Spleen (tissue), 7 donors: ENCODE data around the gene HRH1.

ENCODE experiments used
- CTCF ChIP-seq, 11 experiments: fragments of 200-600 bp in 7 of 11; fragments of 450-650 bp in 4 of 11; sonication (generic) in 4 of 11; IDR thresholded peaks in 8 of 11; conservative IDR thresholded peaks in 3 of 11; 1 replicate in 7 of 11; 2 replicates in 4 of 11; pipeline versions ENCODE4 v1.4.0 to v1.8.0; 2016 to 2021; ENCODE audit warnings: antibody characterized with exemption in 11 of 11, inconsistent platforms in 4 of 11, mild to moderate bottlenecking in 1 of 11
- POLR2A ChIP-seq, 3 donors: fragments of 450-650 bp; IDR thresholded peaks; one replicate each; pipeline ENCODE4 v1.5.1; 2017; ENCODE audit warnings: antibody characterized with exemption in 3 of 3, mild to moderate bottlenecking in 1 of 3
- POLR2AphosphoS5 ChIP-seq, 3 donors: sonication (generic); formaldehyde crosslinking; IDR thresholded peaks; one replicate each; pipeline ENCODE4 v1.5.1; 2017; ENCODE audit warnings: antibody characterized with exemption in 3 of 3
- donor health status: DM: no; HTN: no; CAD: no; lungs with moderate emphysema.
- donor health status: DM: no; HTN: no; CAD: no.
- donor health status: DM: no; HTN: no; CAD: no.

DNA sequence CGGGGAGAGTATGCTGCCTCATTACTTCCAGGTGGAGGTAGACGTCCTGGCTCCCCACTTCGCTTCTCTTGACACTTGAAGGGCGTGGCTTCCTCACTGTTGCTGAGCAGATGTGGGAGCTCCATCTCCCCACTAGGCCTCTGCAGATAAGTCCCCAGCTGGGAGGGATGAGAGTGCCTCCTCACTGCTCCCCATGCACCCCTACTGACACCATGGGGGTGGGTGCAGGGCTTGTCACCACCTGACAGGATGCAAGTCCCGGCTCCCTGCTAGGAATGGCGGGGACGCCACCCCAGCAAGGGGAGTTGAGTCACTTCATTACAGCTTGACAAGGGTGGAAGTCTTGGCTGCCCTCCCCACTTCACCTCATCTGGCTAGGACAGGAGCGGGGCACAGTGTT, 81.1 kb downstream of the HRH1 start:
- TF ChIP-seq CTCF (IDR thresholded peaks at IDR 0.05 in 8 of 11, conservative IDR thresholded peaks at IDR 0.05 in 3 of 11) (no peak), POLR2A (IDR thresholded peaks at IDR 0.05) (no peak), POLR2AphosphoS5 (IDR thresholded peaks at IDR 0.05) (no peak)
